T-helper 2 cell treated with Interferon-gamma antibody and Interleukin-4, amounts not matched to agents 5 μg/mL and 100 μg/mL, for 36 hours (primary cell): Measurements from ENCODE around the gene SPATA1.
"Not testable (repeated sequence)": the region's sequence is repeated elsewhere in the genome, so short reads cannot be mapped to it uniquely, and the experiment has no call there.

ENCODE experiments used
- DNase-seq: peaks from one replicate; pipeline ENCODE4 v3.0.0; 2021; ENCODE audit warnings: low spot score
- H3K27ac Mint-ChIP-seq: one replicate; pipeline ENCODE4 v1.8.0; 2021; ENCODE audit warnings: mild to moderate bottlenecking, mixed read lengths
- H3K27me3 Mint-ChIP-seq: one replicate; pipeline ENCODE4 v1.8.0; 2021; ENCODE audit warnings: low read depth, mixed read lengths
- H3K36me3 Mint-ChIP-seq: one replicate; pipeline ENCODE4 v1.8.0; 2021; ENCODE audit warnings: low read depth, mixed read lengths
- H3K4me1 Mint-ChIP-seq: one replicate; pipeline ENCODE4 v1.8.0; 2021; ENCODE audit warnings: low read depth, mixed read lengths
- H3K4me3 Mint-ChIP-seq: one replicate; pipeline ENCODE4 v1.8.0; 2022; ENCODE audit warnings: mild to moderate bottlenecking, moderate library complexity, mixed read lengths
- H3K9me3 Mint-ChIP-seq: one replicate; pipeline ENCODE4 v1.8.0; 2021; ENCODE audit warnings: mixed read lengths

SPATA1 gene

GRCh38 chr1:84497631-84498275 is 8.4 kb upstream of the SPATA1 start:
- H3K27ac Mint-ChIP-seq: no peak overlapping the region
- H3K4me1 Mint-ChIP-seq: peaks cover 10% of the 10 kb centered on the region
- H3K4me3 Mint-ChIP-seq: no peak overlapping the region
- DNase-seq: no peak
- peaks cover 59% of the 10 kb centered on the region for H3K36me3 Mint-ChIP-seq
- H3K27me3 Mint-ChIP-seq: no peaks in the 10 kb centered on the region
- no peaks in the 10 kb centered on the region for H3K9me3 Mint-ChIP-seq

- no peaks in the 10 kb centered on the region for H3K9me3 Mint-ChIP-seq
- no peak for DNase-seq
- no peak overlapping the region for H3K27ac Mint-ChIP-seq
- H3K4me3 Mint-ChIP-seq: peak overlapping the region; percentile 15
- H3K27me3 Mint-ChIP-seq: no peaks in the 10 kb centered on the region
- H3K4me1 Mint-ChIP-seq: peaks cover 37% of the 10 kb centered on the region
- peaks cover 35% of the 10 kb centered on the region for H3K36me3 Mint-ChIP-seq
Measured at GRCh38 chr1:84502927-84503326, 3.3 kb upstream of the SPATA1 start.

- Mint-ChIP-seq H3K27me3 (no peaks in the 10 kb centered on the region), H3K4me1 (peaks cover 35% of the 10 kb centered on the region), H3K9me3 (peaks cover 12% of the 10 kb centered on the region), H3K36me3 (peaks cover 35% of the 10 kb centered on the region), H3K4me3 (peak overlapping the region; percentile 92), H3K27ac (peak overlapping the region; percentile 94)
- no peak for DNase-seq
Measured at GRCh38 chr1:84504580-84505492, 1.4 kb upstream of the SPATA1 start.

- H3K9me3 Mint-ChIP-seq: peaks cover 12% of the 10 kb centered on the region
- DNase-seq: no peak
- H3K4me3 Mint-ChIP-seq: peak overlapping the region; percentile 93
- peaks cover 31% of the 10 kb centered on the region for H3K36me3 Mint-ChIP-seq
- no peaks in the 10 kb centered on the region for H3K27me3 Mint-ChIP-seq
- peak overlapping the region; percentile 98 for H3K27ac Mint-ChIP-seq
- H3K4me1 Mint-ChIP-seq: peaks cover 32% of the 10 kb centered on the region
Measured at GRCh38 chr1:84505493-84506001, 639 bp upstream of the SPATA1 start.

- Mint-ChIP-seq H3K4me3 (peak overlapping the region; percentile 93), H3K27me3 (no peaks in the 10 kb centered on the region), H3K9me3 (peaks cover 12% of the 10 kb centered on the region), H3K36me3 (peaks cover 24% of the 10 kb centered on the region), H3K4me1 (peaks cover 27% of the 10 kb centered on the region), H3K27ac (peak overlapping the region; percentile 98)
- DNase-seq: no peak
Measured at GRCh38 chr1:84506729-84507453, 705 bp downstream of the SPATA1 start.

GRCh38 chr1:84507887-84508286 is 1.7 kb downstream of the SPATA1 start:
- DNase-seq, H3K27me3 Mint-ChIP-seq, H3K27ac Mint-ChIP-seq: not testable (repeated sequence)
- Mint-ChIP-seq H3K4me3 (peak overlapping the region; percentile 51), H3K9me3 (peaks cover 12% of the 10 kb centered on the region), H3K4me1 (peaks cover 26% of the 10 kb centered on the region), H3K36me3 (peaks cover 28% of the 10 kb centered on the region)

- DNase-seq: no peak
- no peaks in the 10 kb centered on the region for H3K27me3 Mint-ChIP-seq
- H3K36me3 Mint-ChIP-seq: peaks cover 23% of the 10 kb centered on the region
- peak overlapping the region; percentile 51 for H3K4me3 Mint-ChIP-seq
- H3K4me1 Mint-ChIP-seq: peaks cover 20% of the 10 kb centered on the region
- no peak overlapping the region for H3K27ac Mint-ChIP-seq
- peaks cover 12% of the 10 kb centered on the region for H3K9me3 Mint-ChIP-seq
Measured at GRCh38 chr1:84508510-84508909, 2.3 kb downstream of the SPATA1 start.

GRCh38 chr1:84509029-84509428 is 2.8 kb downstream of the SPATA1 start:
- H3K27ac Mint-ChIP-seq: no peak overlapping the region
- no peaks in the 10 kb centered on the region for H3K27me3 Mint-ChIP-seq
- no peak overlapping the region for H3K4me3 Mint-ChIP-seq
- peaks cover 15% of the 10 kb centered on the region for H3K4me1 Mint-ChIP-seq
- peaks cover 20% of the 10 kb centered on the region for H3K36me3 Mint-ChIP-seq
- H3K9me3 Mint-ChIP-seq: peaks cover 12% of the 10 kb centered on the region
- DNase-seq: no peak

- Mint-ChIP-seq H3K9me3 (peaks cover 12% of the 10 kb centered on the region), H3K36me3 (peaks cover 20% of the 10 kb centered on the region), H3K27ac (no peak overlapping the region), H3K4me3 (no peak overlapping the region), H3K4me1 (peaks cover 4% of the 10 kb centered on the region), H3K27me3 (no peaks in the 10 kb centered on the region)
- DNase-seq: no peak
Measured at GRCh38 chr1:84510165-84510564, 4.0 kb downstream of the SPATA1 start.

- no peak overlapping the region for H3K4me3 Mint-ChIP-seq
- H3K27me3 Mint-ChIP-seq: no peaks in the 10 kb centered on the region
- DNase-seq: no peak
- H3K36me3 Mint-ChIP-seq: peaks cover 17% of the 10 kb centered on the region
- peaks cover 3% of the 10 kb centered on the region for H3K4me1 Mint-ChIP-seq
- H3K9me3 Mint-ChIP-seq: peaks cover 12% of the 10 kb centered on the region
- H3K27ac Mint-ChIP-seq: no peak overlapping the region
Measured at GRCh38 chr1:84510668-84511067, 4.5 kb downstream of the SPATA1 start.

GRCh38 chr1:84524590-84524989 is 18.4 kb downstream of the SPATA1 start:
- Mint-ChIP-seq H3K27ac (no peak overlapping the region), H3K27me3 (no peaks in the 10 kb centered on the region), H3K4me3 (no peak overlapping the region), H3K4me1 (peaks cover 3% of the 10 kb centered on the region), H3K36me3 (peaks cover 9% of the 10 kb centered on the region), H3K9me3 (no peaks in the 10 kb centered on the region)
- no peak for DNase-seq

GRCh38 chr1:84525779-84526178 is 19.6 kb downstream of the SPATA1 start:
- Mint-ChIP-seq H3K27ac (no peak overlapping the region), H3K27me3 (no peaks in the 10 kb centered on the region), H3K36me3 (peaks cover 10% of the 10 kb centered on the region), H3K4me3 (no peak overlapping the region), H3K4me1 (peaks cover 3% of the 10 kb centered on the region), H3K9me3 (no peaks in the 10 kb centered on the region)
- no peak for DNase-seq

- H3K36me3 Mint-ChIP-seq: peaks cover 28% of the 10 kb centered on the region
- no peak for DNase-seq
- no peaks in the 10 kb centered on the region for H3K9me3 Mint-ChIP-seq
- H3K4me3 Mint-ChIP-seq: peak overlapping the region; percentile 3
- no peak overlapping the region for H3K27ac Mint-ChIP-seq
- H3K4me1 Mint-ChIP-seq: peaks cover 22% of the 10 kb centered on the region
- no peaks in the 10 kb centered on the region for H3K27me3 Mint-ChIP-seq
Measured at GRCh38 chr1:84538599-84538998, 32.4 kb downstream of the SPATA1 start.

- peaks cover 20% of the 10 kb centered on the region for H3K4me1 Mint-ChIP-seq
- H3K27ac Mint-ChIP-seq: no peak overlapping the region
- no peaks in the 10 kb centered on the region for H3K9me3 Mint-ChIP-seq
- DNase-seq: no peak
- peaks cover 32% of the 10 kb centered on the region for H3K36me3 Mint-ChIP-seq
- H3K4me3 Mint-ChIP-seq: no peak overlapping the region
- H3K27me3 Mint-ChIP-seq: no peaks in the 10 kb centered on the region
Measured at GRCh38 chr1:84539972-84540371, 33.8 kb downstream of the SPATA1 start.
